Breast epithelium (tissue), 3 donors: ENCODE data around the gene DDX47.

Experiments used
- POLR2A ChIP-seq: fragments of 450-650 bp; IDR thresholded peaks from one replicate; pipeline ENCODE4 v1.6.1; 2016; ENCODE audit warnings: antibody characterized with exemption, mild to moderate bottlenecking, moderate library complexity
- TF ChIP-seq, protein P1 (sequence below), 3 donors: fragments of 450-650 bp; IDR thresholded peaks; one replicate each; pipeline ENCODE4 v1.5.1; 2016 to 2017; ENCODE audit warnings: antibody characterized with exemption in 3 of 3, mild to moderate bottlenecking in 3 of 3, moderate library complexity in 3 of 3

DNA sequence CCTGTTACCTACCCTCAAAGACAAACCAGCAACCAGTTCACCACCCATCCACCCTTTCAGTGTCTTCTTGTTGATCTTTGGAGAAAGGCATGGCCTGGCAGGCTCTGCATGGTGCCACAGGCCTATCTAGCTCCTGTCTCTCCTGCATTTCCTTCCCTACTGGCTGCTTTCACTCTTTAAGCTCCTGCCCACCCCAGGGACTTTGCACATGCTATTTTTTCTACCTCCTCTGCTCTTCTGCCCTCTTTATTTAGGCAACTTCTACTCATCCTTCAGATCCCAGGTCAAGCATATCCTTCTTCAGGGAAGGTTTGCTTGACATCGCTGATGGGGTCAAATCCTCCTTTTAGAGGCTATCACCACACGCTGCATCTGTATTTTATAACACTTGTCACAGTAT is 51.1 kb downstream of the DDX47 start:
- no peak for TF ChIP-seq POLR2A
- TF ChIP-seq, protein P1, sequence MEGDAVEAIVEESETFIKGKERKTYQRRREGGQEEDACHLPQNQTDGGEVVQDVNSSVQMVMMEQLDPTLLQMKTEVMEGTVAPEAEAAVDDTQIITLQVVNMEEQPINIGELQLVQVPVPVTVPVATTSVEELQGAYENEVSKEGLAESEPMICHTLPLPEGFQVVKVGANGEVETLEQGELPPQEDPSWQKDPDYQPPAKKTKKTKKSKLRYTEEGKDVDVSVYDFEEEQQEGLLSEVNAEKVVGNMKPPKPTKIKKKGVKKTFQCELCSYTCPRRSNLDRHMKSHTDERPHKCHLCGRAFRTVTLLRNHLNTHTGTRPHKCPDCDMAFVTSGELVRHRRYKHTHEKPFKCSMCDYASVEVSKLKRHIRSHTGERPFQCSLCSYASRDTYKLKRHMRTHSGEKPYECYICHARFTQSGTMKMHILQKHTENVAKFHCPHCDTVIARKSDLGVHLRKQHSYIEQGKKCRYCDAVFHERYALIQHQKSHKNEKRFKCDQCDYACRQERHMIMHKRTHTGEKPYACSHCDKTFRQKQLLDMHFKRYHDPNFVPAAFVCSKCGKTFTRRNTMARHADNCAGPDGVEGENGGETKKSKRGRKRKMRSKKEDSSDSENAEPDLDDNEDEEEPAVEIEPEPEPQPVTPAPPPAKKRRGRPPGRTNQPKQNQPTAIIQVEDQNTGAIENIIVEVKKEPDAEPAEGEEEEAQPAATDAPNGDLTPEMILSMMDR (IDR thresholded peaks at IDR 0.05): no peak
